ENCODE results near the gene ENPP3.

The ENPP3 gene

GRCh38 chr6:131789219-131789618 is 152.1 kb downstream of the ENPP3 start:
- no peaks in the 10 kb centered on the region for H3K36me3 ChIP-seq
- DNase-seq, result no peak

DNA sequence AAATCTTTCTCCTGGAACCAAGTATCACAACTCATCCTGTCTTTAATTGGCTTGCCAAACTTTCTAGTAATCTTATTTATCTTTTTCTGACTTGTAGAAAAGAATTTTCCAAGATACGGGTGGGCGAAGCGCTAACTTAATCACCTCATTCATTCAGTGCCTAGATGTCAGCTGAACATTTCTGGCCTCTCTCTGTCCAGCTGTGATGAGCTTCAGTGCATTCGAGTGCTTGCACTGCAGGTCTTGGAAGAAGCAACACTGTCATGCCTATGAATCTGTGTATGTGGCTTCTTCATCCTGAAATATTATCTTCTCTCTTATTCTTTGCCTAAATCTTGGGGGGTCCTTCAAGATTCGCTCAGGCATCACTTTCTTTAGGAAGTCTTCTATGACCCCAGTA is 154.4 kb downstream of the ENPP3 start:
- TF ChIP-seq, protein P1, sequence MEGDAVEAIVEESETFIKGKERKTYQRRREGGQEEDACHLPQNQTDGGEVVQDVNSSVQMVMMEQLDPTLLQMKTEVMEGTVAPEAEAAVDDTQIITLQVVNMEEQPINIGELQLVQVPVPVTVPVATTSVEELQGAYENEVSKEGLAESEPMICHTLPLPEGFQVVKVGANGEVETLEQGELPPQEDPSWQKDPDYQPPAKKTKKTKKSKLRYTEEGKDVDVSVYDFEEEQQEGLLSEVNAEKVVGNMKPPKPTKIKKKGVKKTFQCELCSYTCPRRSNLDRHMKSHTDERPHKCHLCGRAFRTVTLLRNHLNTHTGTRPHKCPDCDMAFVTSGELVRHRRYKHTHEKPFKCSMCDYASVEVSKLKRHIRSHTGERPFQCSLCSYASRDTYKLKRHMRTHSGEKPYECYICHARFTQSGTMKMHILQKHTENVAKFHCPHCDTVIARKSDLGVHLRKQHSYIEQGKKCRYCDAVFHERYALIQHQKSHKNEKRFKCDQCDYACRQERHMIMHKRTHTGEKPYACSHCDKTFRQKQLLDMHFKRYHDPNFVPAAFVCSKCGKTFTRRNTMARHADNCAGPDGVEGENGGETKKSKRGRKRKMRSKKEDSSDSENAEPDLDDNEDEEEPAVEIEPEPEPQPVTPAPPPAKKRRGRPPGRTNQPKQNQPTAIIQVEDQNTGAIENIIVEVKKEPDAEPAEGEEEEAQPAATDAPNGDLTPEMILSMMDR (IDR thresholded peaks at IDR 0.05; ENCODE audit: low read depth, low read length), result no peak
- DNase-seq, result no peak
- no peaks in the 10 kb centered on the region for H3K27me3 ChIP-seq
- no peak overlapping the region for H3K4me3 ChIP-seq (ENCODE audit: low read depth, low read length)
- H3K4me1 ChIP-seq, result no peaks in the 10 kb centered on the region
- no peaks in the 10 kb centered on the region for H3K9me3 ChIP-seq
- H3K36me3 ChIP-seq, result no peaks in the 10 kb centered on the region

More at GRCh38 chr6:131789219-131789618, 152.1 kb downstream of the ENPP3 start:
- H3K9me3 ChIP-seq, result no peaks in the 10 kb centered on the region
- TF ChIP-seq, protein P1 (IDR thresholded peaks at IDR 0.05; ENCODE audit: low read depth, low read length), result no peak
- no peaks in the 10 kb centered on the region for H3K4me1 ChIP-seq
- H3K27me3 ChIP-seq, result no peaks in the 10 kb centered on the region
- H3K4me3 ChIP-seq (ENCODE audit: low read depth, low read length), result no peak overlapping the region

- DNase-seq, result no peak
- no peaks in the 10 kb centered on the region for H3K27me3 ChIP-seq
- no peak overlapping the region for H3K4me3 ChIP-seq (ENCODE audit: low read depth, low read length)
- no peaks in the 10 kb centered on the region for H3K4me1 ChIP-seq
- H3K9me3 ChIP-seq, result no peaks in the 10 kb centered on the region
- TF ChIP-seq, protein P1 (IDR thresholded peaks at IDR 0.05; ENCODE audit: low read depth, low read length), result no peak
- H3K36me3 ChIP-seq, result no peaks in the 10 kb centered on the region
Measured at GRCh38 chr6:131792091-131792496, 155.0 kb downstream of the ENPP3 start.

GRCh38 chr6:131795366-131795765 is 158.3 kb downstream of the ENPP3 start:
- Histone ChIP-seq H3K4me1 (no peaks in the 10 kb centered on the region), H3K9me3 (no peaks in the 10 kb centered on the region), H3K4me3 (ENCODE audit: low read depth, low read length) (no peak overlapping the region), H3K36me3 (no peaks in the 10 kb centered on the region), H3K27me3 (no peaks in the 10 kb centered on the region)
- TF ChIP-seq, protein P1 (IDR thresholded peaks at IDR 0.05; ENCODE audit: low read depth, low read length), result no peak
- no peak for DNase-seq
